Activated B cell treated with CpG ODN at 0.5 μM for 24 hours (primary cell): Measurements from ENCODE around the gene DCC. TPM values are rescaled to one million over a fixed set of nuclear protein-coding genes. Genes with fewer than 3 reads are reported as not detected.

Experiments used
- ATAC-seq: fragments of 200-7000 bp; cut with Tn5 transposase; one replicate; pipeline ENCODE4 v1.10.0; 2021; ENCODE audit warnings: low read depth, mild to moderate bottlenecking, moderate library complexity
- CTCF ChIA-PET: fragments of 350-600 bp; sonication (Branson Sonifier 250); formaldehyde crosslinking; loops from one replicate; lab custom pipeline; 2021; ENCODE audit warnings: antibody characterized with exemption; lab: Charles Lee
- POLR2A ChIA-PET: fragments of 350-600 bp; sonication (Branson Sonifier 250); formaldehyde crosslinking; loops from one replicate; lab custom pipeline; 2021; ENCODE audit warnings: antibody characterized with exemption; lab: Charles Lee
- DNase-seq: peaks from one replicate; pipeline ENCODE4 v3.0.0; 2022
- H3K27ac Mint-ChIP-seq: one replicate; pipeline ENCODE4 v1.8.0; 2020; ENCODE audit warnings: mixed read lengths
- H3K27me3 Mint-ChIP-seq: one replicate; pipeline ENCODE4 v1.8.0; 2021; ENCODE audit warnings: mixed read lengths
- H3K36me3 Mint-ChIP-seq: one replicate; pipeline ENCODE4 v1.8.0; 2021; ENCODE audit warnings: low read depth, mixed read lengths
- H3K4me1 Mint-ChIP-seq: one replicate; pipeline ENCODE4 v1.8.0; 2021; ENCODE audit warnings: mixed read lengths
- H3K4me3 Mint-ChIP-seq: one replicate; pipeline ENCODE4 v1.8.0; 2020; ENCODE audit warnings: mild to moderate bottlenecking, mixed read lengths
- H3K9me3 Mint-ChIP-seq: one replicate; pipeline ENCODE4 v1.8.0; 2020; ENCODE audit warnings: mixed read lengths
- CTCF ChIP-seq: fragments of 200-600 bp; IDR thresholded peaks from one replicate; pipeline ENCODE4 v1.8.0; 2022; ENCODE audit warnings: antibody characterized with exemption, mild to moderate bottlenecking
- intact Hi-C: fragments of 100-400 bp; cut with micrococcal nuclease; formaldehyde crosslinking; loops from one replicate; pipeline ENCODE4 v1.15.1; 2024
- total RNA-seq: library from RNA; stranded (reverse); gene quantifications from 2 replicates; pipeline ENCODE4 v1.2.3, GENCODE V29; 2022

The DCC gene
- total RNA-seq, 1 donor from 2014 or later: not detected

- ChIA-PET CTCF (no interaction called here), POLR2A (no interaction called here)
- H3K27me3 Mint-ChIP-seq: no peaks in the 10 kb centered on the region
- ATAC-seq: no peak
- no peak overlapping the region for H3K27ac Mint-ChIP-seq
- H3K4me1 Mint-ChIP-seq: no peaks in the 10 kb centered on the region
- no peak for TF ChIP-seq CTCF
- DNase-seq: no peak
- H3K36me3 Mint-ChIP-seq: no peaks in the 10 kb centered on the region
- intact Hi-C loops: no loop called here
- no peak overlapping the region for H3K4me3 Mint-ChIP-seq
- peaks cover 3% of the 10 kb centered on the region for H3K9me3 Mint-ChIP-seq
These were observed 338.0 kb downstream of the DCC start for GRCh38 chr18:52678034-52678433.

- intact Hi-C loops: no loop called here
These were observed 338.6 kb downstream of the DCC start for GRCh38 chr18:52678551-52678950.

GRCh38 chr18:52679354-52679753 lies 339.4 kb downstream of the DCC start:
- H3K27me3 Mint-ChIP-seq: no peaks in the 10 kb centered on the region

More at GRCh38 chr18:52678551-52678950, 338.6 kb downstream of the DCC start:
- no peaks in the 10 kb centered on the region for H3K36me3 Mint-ChIP-seq
- H3K27ac Mint-ChIP-seq: no peak overlapping the region
- H3K4me3 Mint-ChIP-seq: no peak overlapping the region
- ATAC-seq (no peak), DNase-seq (no peak)
- H3K9me3 Mint-ChIP-seq: peaks cover 3% of the 10 kb centered on the region
- CTCF ChIA-PET: no interaction called here
- no peak for TF ChIP-seq CTCF
- POLR2A ChIA-PET: no interaction called here
- H3K27me3 Mint-ChIP-seq: no peaks in the 10 kb centered on the region
- no peaks in the 10 kb centered on the region for H3K4me1 Mint-ChIP-seq

GRCh38 chr18:52682260-52682659 lies 342.3 kb downstream of the DCC start:
- H3K27me3 Mint-ChIP-seq: no peaks in the 10 kb centered on the region
- no peak overlapping the region for H3K4me3 Mint-ChIP-seq
- no peak for ATAC-seq
- no peak overlapping the region for H3K27ac Mint-ChIP-seq
- TF ChIP-seq CTCF: no peak
- ChIA-PET CTCF (no interaction called here), POLR2A (no interaction called here)
- no peak for DNase-seq
- intact Hi-C loops: no loop called here
- H3K4me1 Mint-ChIP-seq: no peaks in the 10 kb centered on the region
- no peaks in the 10 kb centered on the region for H3K9me3 Mint-ChIP-seq
- H3K36me3 Mint-ChIP-seq: no peaks in the 10 kb centered on the region

More at GRCh38 chr18:52679354-52679753, 339.4 kb downstream of the DCC start:
- ATAC-seq (no peak), DNase-seq (no peak)
- H3K4me1 Mint-ChIP-seq: no peaks in the 10 kb centered on the region
- H3K36me3 Mint-ChIP-seq: no peaks in the 10 kb centered on the region
- no peak overlapping the region for H3K27ac Mint-ChIP-seq
- intact Hi-C loops: no loop called here
- POLR2A ChIA-PET: no interaction called here
- TF ChIP-seq CTCF: no peak
- no peak overlapping the region for H3K4me3 Mint-ChIP-seq
- CTCF ChIA-PET: no interaction called here
- peaks cover 3% of the 10 kb centered on the region for H3K9me3 Mint-ChIP-seq

GRCh38 chr18:52685316-52685715 lies 345.3 kb downstream of the DCC start:
- Mint-ChIP-seq H3K4me3 (no peak overlapping the region), H3K27me3 (no peaks in the 10 kb centered on the region), H3K9me3 (no peaks in the 10 kb centered on the region), H3K36me3 (no peaks in the 10 kb centered on the region), H3K4me1 (no peaks in the 10 kb centered on the region), H3K27ac (no peak overlapping the region)
- POLR2A ChIA-PET: no interaction called here
- CTCF ChIA-PET: no interaction called here
- no peak for ATAC-seq
- TF ChIP-seq CTCF: no peak
- intact Hi-C loops: no loop called here
- DNase-seq: no peak
